ENCODE measurements around the gene ANKS1B.

The ANKS1B gene

GRCh38 chr12:99722690-99723486 lies 261.8 kb downstream of the ANKS1B start:
- TF ChIP-seq EGR1 (IDR thresholded peaks at IDR 0.05), result no peak
- no peak for TF ChIP-seq EP300 (IDR thresholded peaks at IDR 0.05; ENCODE audit: borderline replicate concordance)
- TF ChIP-seq MAX (IDR thresholded peaks at IDR 0.05), result no peak
- TF ChIP-seq CREB1 (IDR thresholded peaks at IDR 0.05; ENCODE audit: low read depth), result no peak
- TF ChIP-seq YY1 (IDR thresholded peaks at IDR 0.05; ENCODE audit: low read depth), result no peak
- no peak for TF ChIP-seq TAF1 (IDR thresholded peaks at IDR 0.05; ENCODE audit: low read depth)
- no peak for TF ChIP-seq ZBTB7A (IDR thresholded peaks at IDR 0.05; ENCODE audit: low read depth)
- no peak for TF ChIP-seq TCF12 (IDR thresholded peaks at IDR 0.05; ENCODE audit: low read depth)
- TF ChIP-seq TEAD4 (IDR thresholded peaks at IDR 0.05), result no peak
- TF ChIP-seq NFIC (IDR thresholded peaks at IDR 0.05), result no peak

- TF ChIP-seq YY1 (IDR thresholded peaks at IDR 0.05; ENCODE audit: low read depth), result no peak
Measured at GRCh38 chr12:99721715-99722275, 262.9 kb downstream of the ANKS1B start.

GRCh38 chr12:99713946-99714520 lies 270.7 kb downstream of the ANKS1B start:
- TF ChIP-seq NFIC (IDR thresholded peaks at IDR 0.05), result no peak
- no peak for TF ChIP-seq ZBTB7A (IDR thresholded peaks at IDR 0.05; ENCODE audit: low read depth)
- no peak for TF ChIP-seq MAX (IDR thresholded peaks at IDR 0.05)
- TF ChIP-seq TCF12 (IDR thresholded peaks at IDR 0.05; ENCODE audit: low read depth), result no peak
- TF ChIP-seq TAF1 (IDR thresholded peaks at IDR 0.05; ENCODE audit: low read depth), result no peak
- TF ChIP-seq TEAD4 (IDR thresholded peaks at IDR 0.05), result no peak
- no peak for TF ChIP-seq CREB1 (IDR thresholded peaks at IDR 0.05; ENCODE audit: low read depth)
- no peak for TF ChIP-seq CEBPB (IDR thresholded peaks at IDR 0.05)
- TF ChIP-seq EGR1 (IDR thresholded peaks at IDR 0.05), result no peak
- TF ChIP-seq FOXM1 (IDR thresholded peaks at IDR 0.05; ENCODE audit: borderline replicate concordance, low read depth), result no peak
- no peak for TF ChIP-seq YY1 (IDR thresholded peaks at IDR 0.05; ENCODE audit: low read depth)
- TF ChIP-seq RAD21 (IDR thresholded peaks at IDR 0.05; ENCODE audit: low read depth), result no peak
- no peak for TF ChIP-seq EP300 (IDR thresholded peaks at IDR 0.05; ENCODE audit: borderline replicate concordance)

- TF ChIP-seq YY1 (IDR thresholded peaks at IDR 0.05; ENCODE audit: low read depth), result no peak
- no peak for TF ChIP-seq FOXM1 (IDR thresholded peaks at IDR 0.05; ENCODE audit: borderline replicate concordance, low read depth)
- no peak for TF ChIP-seq NFIC (IDR thresholded peaks at IDR 0.05)
- TF ChIP-seq CREB1 (IDR thresholded peaks at IDR 0.05; ENCODE audit: low read depth), result no peak
- no peak for TF ChIP-seq CEBPB (IDR thresholded peaks at IDR 0.05)
- no peak for TF ChIP-seq TAF1 (IDR thresholded peaks at IDR 0.05; ENCODE audit: low read depth)
- TF ChIP-seq RAD21 (IDR thresholded peaks at IDR 0.05; ENCODE audit: low read depth), result no peak
- no peak for TF ChIP-seq TCF12 (IDR thresholded peaks at IDR 0.05; ENCODE audit: low read depth)
- no peak for TF ChIP-seq ZBTB7A (IDR thresholded peaks at IDR 0.05; ENCODE audit: low read depth)
- TF ChIP-seq MAX (IDR thresholded peaks at IDR 0.05), result no peak
- TF ChIP-seq USF1 (IDR thresholded peaks at IDR 0.05), result no peak
- no peak for TF ChIP-seq REST (IDR thresholded peaks at IDR 0.05; ENCODE audit: low read depth)
- no peak for TF ChIP-seq EGR1 (IDR thresholded peaks at IDR 0.05)
- TF ChIP-seq EP300 (IDR thresholded peaks at IDR 0.05; ENCODE audit: borderline replicate concordance), result no peak
- TF ChIP-seq TEAD4 (IDR thresholded peaks at IDR 0.05), result no peak
Measured at GRCh38 chr12:99712281-99712680, 272.5 kb downstream of the ANKS1B start.

GRCh38 chr12:99711246-99711645 lies 273.5 kb downstream of the ANKS1B start:
- TF ChIP-seq TEAD4 (IDR thresholded peaks at IDR 0.05) (no peak), MAX (IDR thresholded peaks at IDR 0.05) (no peak), FOXM1 (IDR thresholded peaks at IDR 0.05; ENCODE audit: borderline replicate concordance, low read depth) (no peak), ZBTB7A (IDR thresholded peaks at IDR 0.05; ENCODE audit: low read depth) (no peak), USF1 (IDR thresholded peaks at IDR 0.05) (no peak), TAF1 (IDR thresholded peaks at IDR 0.05; ENCODE audit: low read depth) (no peak), REST (IDR thresholded peaks at IDR 0.05; ENCODE audit: low read depth) (no peak), NFIC (IDR thresholded peaks at IDR 0.05) (no peak), CREB1 (IDR thresholded peaks at IDR 0.05; ENCODE audit: low read depth) (no peak), EGR1 (IDR thresholded peaks at IDR 0.05) (no peak), CEBPB (IDR thresholded peaks at IDR 0.05) (no peak), TCF12 (IDR thresholded peaks at IDR 0.05; ENCODE audit: low read depth) (no peak), EP300 (IDR thresholded peaks at IDR 0.05; ENCODE audit: borderline replicate concordance) (no peak), RAD21 (IDR thresholded peaks at IDR 0.05; ENCODE audit: low read depth) (no peak), YY1 (IDR thresholded peaks at IDR 0.05; ENCODE audit: low read depth) (no peak)
